ENCODE results near the gene COX14.

- TF ChIP-seq CTCF (conservative IDR thresholded peaks at IDR 0.05) (no peak), ZFX (IDR thresholded peaks at IDR 0.05) (no peak)
Measured at GRCh38 chr12:50119387-50119786, 7.4 kb downstream of the COX14 start.
